Endothelial cell (in vitro differentiated cells): Measurements from ENCODE around the gene SERPINA5. TPM values are rescaled to one million over a fixed set of nuclear protein-coding genes. Genes with fewer than 3 reads are reported as not detected.

Experiments used
- DNase-seq: peaks from one replicate; pipeline ENCODE4 v3.0.0; 2021; ENCODE audit warnings: low spot score
- H3K27ac Mint-ChIP-seq: one replicate; pipeline ENCODE4 v1.8.0; 2021; ENCODE audit warnings: mixed read lengths, inconsistent platforms; ENCODE audit not compliant: unreplicated experiment
- H3K27me3 Mint-ChIP-seq: one replicate; pipeline ENCODE4 v1.8.0; 2021; ENCODE audit warnings: mild to moderate bottlenecking, moderate library complexity, mixed read lengths, inconsistent platforms; ENCODE audit not compliant: unreplicated experiment
- H3K36me3 Mint-ChIP-seq: one replicate; pipeline ENCODE4 v1.8.0; 2021; ENCODE audit warnings: mild to moderate bottlenecking, low read depth, mixed read lengths, inconsistent platforms; ENCODE audit not compliant: unreplicated experiment
- H3K4me1 Mint-ChIP-seq: one replicate; pipeline ENCODE4 v1.8.0; 2021; ENCODE audit warnings: mild to moderate bottlenecking, mixed read lengths, inconsistent platforms; ENCODE audit not compliant: unreplicated experiment
- H3K4me3 Mint-ChIP-seq: one replicate; pipeline ENCODE4 v1.8.0; 2021; ENCODE audit warnings: mild to moderate bottlenecking, mixed read lengths, inconsistent platforms; ENCODE audit not compliant: unreplicated experiment
- H3K9me3 Mint-ChIP-seq: one replicate; pipeline ENCODE4 v1.8.0; 2021; ENCODE audit warnings: mixed read lengths, inconsistent platforms; ENCODE audit not compliant: unreplicated experiment
- total RNA-seq: library from RNA; stranded (reverse); fragmentation: NEBNext Ultra II Directional; extraction: Animal tissue kit (Norgen Biotek cat#: 25700); gene quantifications from one replicate; pipeline ENCODE4 v1.2.1, GENCODE V29; 2021; ENCODE audit not compliant: unreplicated experiment
- TF ChIP-seq, protein P1 (sequence below): fragments of 200-600 bp; sonication (generic); IDR thresholded peaks from one replicate; pipeline ENCODE4 v1.5.0; 2021; ENCODE audit warnings: antibody characterized with exemption; ENCODE audit not compliant: unreplicated experiment

Gene SERPINA5
- total RNA-seq, 1 donor from 2014 or later: 0.26 TPM

- peaks cover 6% of the 10 kb centered on the region for H3K27me3 Mint-ChIP-seq
- TF ChIP-seq, protein P1, sequence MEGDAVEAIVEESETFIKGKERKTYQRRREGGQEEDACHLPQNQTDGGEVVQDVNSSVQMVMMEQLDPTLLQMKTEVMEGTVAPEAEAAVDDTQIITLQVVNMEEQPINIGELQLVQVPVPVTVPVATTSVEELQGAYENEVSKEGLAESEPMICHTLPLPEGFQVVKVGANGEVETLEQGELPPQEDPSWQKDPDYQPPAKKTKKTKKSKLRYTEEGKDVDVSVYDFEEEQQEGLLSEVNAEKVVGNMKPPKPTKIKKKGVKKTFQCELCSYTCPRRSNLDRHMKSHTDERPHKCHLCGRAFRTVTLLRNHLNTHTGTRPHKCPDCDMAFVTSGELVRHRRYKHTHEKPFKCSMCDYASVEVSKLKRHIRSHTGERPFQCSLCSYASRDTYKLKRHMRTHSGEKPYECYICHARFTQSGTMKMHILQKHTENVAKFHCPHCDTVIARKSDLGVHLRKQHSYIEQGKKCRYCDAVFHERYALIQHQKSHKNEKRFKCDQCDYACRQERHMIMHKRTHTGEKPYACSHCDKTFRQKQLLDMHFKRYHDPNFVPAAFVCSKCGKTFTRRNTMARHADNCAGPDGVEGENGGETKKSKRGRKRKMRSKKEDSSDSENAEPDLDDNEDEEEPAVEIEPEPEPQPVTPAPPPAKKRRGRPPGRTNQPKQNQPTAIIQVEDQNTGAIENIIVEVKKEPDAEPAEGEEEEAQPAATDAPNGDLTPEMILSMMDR: no peak
- no peak overlapping the region for H3K4me3 Mint-ChIP-seq
- H3K36me3 Mint-ChIP-seq: no peaks in the 10 kb centered on the region
- H3K4me1 Mint-ChIP-seq: no peaks in the 10 kb centered on the region
- DNase-seq: no peak
- no peaks in the 10 kb centered on the region for H3K9me3 Mint-ChIP-seq
- H3K27ac Mint-ChIP-seq: no peak overlapping the region
Observed at GRCh38 chr14:94542111-94542810, 39.0 kb upstream of the SERPINA5 start.

DNA sequence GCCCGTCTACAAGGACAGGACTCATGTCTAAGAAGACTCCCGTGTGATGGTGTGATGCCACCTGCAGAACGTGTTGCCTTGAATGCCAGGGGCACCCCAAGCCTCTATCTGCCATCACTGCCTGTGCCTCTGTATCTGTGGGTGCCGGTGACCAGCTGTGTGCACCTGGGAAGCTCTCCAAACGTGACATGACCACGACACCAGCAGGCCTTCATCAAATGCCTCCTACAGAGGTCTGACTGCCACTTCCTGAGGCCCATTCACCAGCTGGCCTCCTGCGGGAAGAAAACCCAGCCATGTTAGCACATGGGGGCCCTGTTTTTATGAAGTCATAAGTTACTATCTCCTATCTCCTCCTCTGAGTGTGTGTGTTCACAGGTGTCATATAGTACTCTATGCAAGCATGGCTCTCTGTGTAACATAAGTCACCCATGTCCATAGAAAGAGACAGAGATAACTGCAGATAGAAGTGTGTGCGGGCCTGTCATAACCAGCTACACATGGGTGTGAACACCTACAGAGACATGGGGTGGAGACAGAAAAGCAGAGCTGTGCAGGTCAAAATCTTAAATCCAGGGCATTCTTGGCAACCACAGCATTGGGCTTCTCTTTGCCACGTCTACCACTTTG, 38.3 kb upstream of the SERPINA5 start:
- Mint-ChIP-seq H3K4me1 (no peaks in the 10 kb centered on the region), H3K27me3 (peaks cover 6% of the 10 kb centered on the region), H3K9me3 (no peaks in the 10 kb centered on the region), H3K4me3 (no peak overlapping the region), H3K27ac (no peak overlapping the region), H3K36me3 (no peaks in the 10 kb centered on the region)
- no peak for DNase-seq
- TF ChIP-seq, protein P1: no peak

GRCh38 chr14:94543449-94544124, 37.6 kb upstream of the SERPINA5 start:
- TF ChIP-seq, protein P1: no peak
- Mint-ChIP-seq H3K4me3 (no peak overlapping the region), H3K27me3 (peaks cover 5% of the 10 kb centered on the region)

GRCh38 chr14:94544726-94545125, 36.5 kb upstream of the SERPINA5 start:
- no peak for DNase-seq
- H3K9me3 Mint-ChIP-seq: no peaks in the 10 kb centered on the region
- H3K36me3 Mint-ChIP-seq: no peaks in the 10 kb centered on the region
- H3K27ac Mint-ChIP-seq: no peak overlapping the region
- peaks cover 6% of the 10 kb centered on the region for H3K27me3 Mint-ChIP-seq
- TF ChIP-seq, protein P1: no peak
- H3K4me3 Mint-ChIP-seq: no peak overlapping the region
- H3K4me1 Mint-ChIP-seq: no peaks in the 10 kb centered on the region

More at GRCh38 chr14:94543449-94544124, 37.6 kb upstream of the SERPINA5 start:
- Mint-ChIP-seq H3K27ac (no peak overlapping the region), H3K4me1 (no peaks in the 10 kb centered on the region), H3K36me3 (no peaks in the 10 kb centered on the region), H3K9me3 (no peaks in the 10 kb centered on the region)
- no peak for DNase-seq
